Measurements from ENCODE around the gene HIVEP1. TPM values are rescaled to one million over a fixed set of nuclear protein-coding genes. Genes with fewer than 3 reads are reported as not detected.

Gene HIVEP1
- total and polyA plus RNA-seq, 3 donors from 2014 or later = 15.5 to 53.3 (median 44.1) TPM

DNA sequence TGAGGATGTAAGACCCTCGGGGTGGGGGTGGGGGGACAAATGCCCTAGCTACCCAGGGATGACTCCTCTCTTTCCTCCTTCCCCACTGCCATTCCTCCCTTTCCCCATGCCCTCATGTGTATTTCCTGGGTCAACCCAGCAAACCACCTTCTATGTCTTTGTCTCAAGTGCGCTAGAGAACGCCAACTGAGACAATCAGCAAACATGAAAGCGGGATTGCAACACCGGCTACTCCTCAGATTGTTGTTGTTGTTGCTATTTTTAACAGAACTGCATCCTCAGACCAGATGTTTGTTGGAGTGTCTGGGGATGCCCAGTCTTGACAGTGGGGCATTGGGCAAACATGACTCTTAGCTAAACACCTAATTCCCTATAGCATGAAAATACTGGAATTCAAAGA, 39.3 kb upstream of the HIVEP1 start:
- DNase-seq = no peak
- Histone ChIP-seq H3K4me3 (no peak overlapping the region), H3K27ac (no peak overlapping the region), H3K27me3 (no peaks in the 10 kb centered on the region), H3K36me3 (ENCODE audit: low read depth, missing control alignments) (no peaks in the 10 kb centered on the region), H3K4me1 (peaks cover 4% of the 10 kb centered on the region), H3K9me3 (no peaks in the 10 kb centered on the region)
- 91 to 96% methylated on average over 4 to 5 of the region's 5 CpGs for WGBS, 2 donors
- intact Hi-C loops (cut with DNase I; ENCODE audit: low total_unique reads) = no loop called here
- TF ChIP-seq, protein P1, sequence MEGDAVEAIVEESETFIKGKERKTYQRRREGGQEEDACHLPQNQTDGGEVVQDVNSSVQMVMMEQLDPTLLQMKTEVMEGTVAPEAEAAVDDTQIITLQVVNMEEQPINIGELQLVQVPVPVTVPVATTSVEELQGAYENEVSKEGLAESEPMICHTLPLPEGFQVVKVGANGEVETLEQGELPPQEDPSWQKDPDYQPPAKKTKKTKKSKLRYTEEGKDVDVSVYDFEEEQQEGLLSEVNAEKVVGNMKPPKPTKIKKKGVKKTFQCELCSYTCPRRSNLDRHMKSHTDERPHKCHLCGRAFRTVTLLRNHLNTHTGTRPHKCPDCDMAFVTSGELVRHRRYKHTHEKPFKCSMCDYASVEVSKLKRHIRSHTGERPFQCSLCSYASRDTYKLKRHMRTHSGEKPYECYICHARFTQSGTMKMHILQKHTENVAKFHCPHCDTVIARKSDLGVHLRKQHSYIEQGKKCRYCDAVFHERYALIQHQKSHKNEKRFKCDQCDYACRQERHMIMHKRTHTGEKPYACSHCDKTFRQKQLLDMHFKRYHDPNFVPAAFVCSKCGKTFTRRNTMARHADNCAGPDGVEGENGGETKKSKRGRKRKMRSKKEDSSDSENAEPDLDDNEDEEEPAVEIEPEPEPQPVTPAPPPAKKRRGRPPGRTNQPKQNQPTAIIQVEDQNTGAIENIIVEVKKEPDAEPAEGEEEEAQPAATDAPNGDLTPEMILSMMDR (IDR thresholded peaks at IDR 0.05) = no peak
- TF ChIP-seq POLR2A (IDR thresholded peaks at IDR 0.05) = no peak

DNA sequence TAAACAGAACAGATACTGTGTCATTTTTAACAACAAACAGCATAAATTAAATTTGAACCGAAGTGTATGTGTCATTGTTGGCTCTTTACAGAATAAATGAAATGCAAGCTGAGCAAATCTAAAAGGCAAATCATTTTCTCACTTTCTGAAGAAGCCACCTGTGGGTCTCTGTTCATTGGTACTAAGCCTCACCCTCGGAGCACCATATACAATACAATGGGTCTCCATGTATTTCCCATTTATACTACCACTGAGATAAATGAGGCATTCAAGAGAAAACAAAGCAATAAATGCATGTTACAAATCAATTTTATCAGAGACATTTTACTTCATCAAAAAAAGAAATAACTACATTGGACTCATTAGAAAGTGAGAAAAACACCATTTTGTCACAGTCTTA, 38.9 kb upstream of the HIVEP1 start:
- H3K4me3 ChIP-seq = no peak overlapping the region
- 87 to 88% methylated on average over 2 of the region's 2 CpGs for WGBS, 2 donors
- H3K36me3 ChIP-seq (ENCODE audit: low read depth, missing control alignments) = no peaks in the 10 kb centered on the region
- intact Hi-C loops (cut with DNase I; ENCODE audit: low total_unique reads) = no loop called here
- peaks cover 1% of the 10 kb centered on the region for H3K4me1 ChIP-seq
- TF ChIP-seq, protein P1 (IDR thresholded peaks at IDR 0.05) = no peak
- TF ChIP-seq POLR2A (IDR thresholded peaks at IDR 0.05) = no peak
- H3K27ac ChIP-seq = no peak overlapping the region
- no peaks in the 10 kb centered on the region for H3K9me3 ChIP-seq
- no peak for DNase-seq
- H3K27me3 ChIP-seq = no peaks in the 10 kb centered on the region

DNA sequence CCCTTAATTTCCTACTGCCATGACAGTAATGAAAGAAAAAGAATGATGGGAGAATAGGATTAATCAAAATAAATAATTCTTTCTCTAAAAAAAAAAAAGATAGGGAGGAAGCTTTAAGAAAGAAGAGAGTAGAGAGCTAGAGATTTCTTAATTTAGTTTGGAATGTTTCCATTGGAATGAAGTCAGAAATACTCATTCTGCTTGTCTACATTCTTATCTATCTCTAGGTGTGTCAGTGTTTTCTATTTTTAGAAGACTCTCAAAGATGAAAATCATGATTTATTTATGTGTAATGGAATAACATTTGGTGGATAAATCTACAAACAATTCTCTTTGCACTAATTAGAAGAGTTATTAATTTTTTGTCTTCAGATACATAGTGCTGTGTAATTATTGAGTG, 38.0 kb upstream of the HIVEP1 start:
- H3K4me3 ChIP-seq = no peak overlapping the region
- intact Hi-C loops (cut with DNase I; ENCODE audit: low total_unique reads) = no loop called here
- no peak for DNase-seq
- H3K9me3 ChIP-seq = no peaks in the 10 kb centered on the region
- H3K4me1 ChIP-seq = no peaks in the 10 kb centered on the region
- TF ChIP-seq POLR2A (IDR thresholded peaks at IDR 0.05) = no peak
- TF ChIP-seq, protein P1 (IDR thresholded peaks at IDR 0.05) = no peak
- no peaks in the 10 kb centered on the region for H3K36me3 ChIP-seq (ENCODE audit: low read depth, missing control alignments)
- no peaks in the 10 kb centered on the region for H3K27me3 ChIP-seq
- no peak overlapping the region for H3K27ac ChIP-seq

DNA sequence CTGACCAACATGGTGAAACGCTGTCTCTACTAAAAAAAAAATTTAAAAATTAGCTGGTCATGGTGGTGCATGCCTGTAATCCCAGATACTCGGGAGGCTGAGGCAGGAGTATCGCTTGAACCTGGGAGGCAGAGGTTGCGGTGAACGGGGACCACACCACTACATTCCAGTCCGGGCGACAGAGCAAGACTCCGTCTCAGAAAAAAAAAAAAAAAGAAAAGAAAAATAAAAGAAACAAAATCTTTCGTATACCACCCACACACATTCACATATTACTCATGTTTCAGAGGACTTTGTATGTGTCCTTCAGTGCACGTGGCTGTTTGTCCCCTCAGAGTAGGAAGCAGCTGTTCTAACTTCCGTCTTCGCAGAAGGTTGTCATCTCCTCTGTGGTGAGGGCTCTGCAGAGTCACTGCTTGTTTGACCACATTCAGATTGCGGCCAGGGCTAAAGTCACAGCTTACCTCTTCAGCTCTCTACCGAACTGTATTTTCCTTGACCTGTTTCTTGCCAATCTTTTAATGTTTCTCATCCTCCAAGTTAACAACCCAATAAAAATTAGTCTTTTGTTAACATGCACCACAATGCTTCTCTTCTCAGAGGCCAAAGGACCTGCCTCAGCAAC, 36.6 kb upstream of the HIVEP1 start:
- no peak overlapping the region for H3K27ac ChIP-seq
- H3K9me3 ChIP-seq = no peaks in the 10 kb centered on the region
- H3K4me1 ChIP-seq = no peaks in the 10 kb centered on the region
- WGBS, 2 donors = 88 to 95% methylated on average over 14 of the region's 14 CpGs
- H3K36me3 ChIP-seq (ENCODE audit: low read depth, missing control alignments) = no peaks in the 10 kb centered on the region
- H3K4me3 ChIP-seq = no peak overlapping the region
- peak; percentile 27 for DNase-seq
- TF ChIP-seq, protein P1 (IDR thresholded peaks at IDR 0.05) = no peak
- TF ChIP-seq POLR2A (IDR thresholded peaks at IDR 0.05) = no peak
- intact Hi-C loops (cut with DNase I; ENCODE audit: low total_unique reads) = no loop called here
- no peaks in the 10 kb centered on the region for H3K27me3 ChIP-seq

DNA sequence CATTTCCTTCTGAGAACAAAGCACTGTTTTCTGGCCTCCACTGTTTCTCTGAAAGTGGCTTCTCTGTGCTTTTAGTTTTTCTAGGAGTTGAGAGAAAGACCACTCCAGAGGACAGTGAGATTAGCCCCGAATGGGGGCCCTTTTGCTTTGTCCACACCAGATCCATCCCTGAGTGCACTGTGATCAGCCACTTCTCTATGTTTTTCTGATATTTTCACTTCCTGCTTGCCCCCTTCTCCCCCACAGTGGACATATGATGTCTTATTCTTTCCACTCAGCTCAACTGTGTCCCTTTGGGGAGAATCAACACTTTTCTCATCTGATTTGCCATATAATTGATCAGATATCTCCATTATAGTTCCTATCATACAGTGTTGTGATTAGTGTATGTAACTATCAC, 35.6 kb upstream of the HIVEP1 start:
- TF ChIP-seq, protein P1 (IDR thresholded peaks at IDR 0.05) = no peak
- TF ChIP-seq POLR2A (IDR thresholded peaks at IDR 0.05) = no peak
- Histone ChIP-seq H3K4me3 (no peak overlapping the region), H3K36me3 (ENCODE audit: low read depth, missing control alignments) (no peaks in the 10 kb centered on the region), H3K27ac (no peak overlapping the region), H3K9me3 (no peaks in the 10 kb centered on the region), H3K27me3 (no peaks in the 10 kb centered on the region), H3K4me1 (no peaks in the 10 kb centered on the region)
- intact Hi-C loops (cut with DNase I; ENCODE audit: low total_unique reads) = no loop called here
- DNase-seq = no peak
- WGBS, 2 donors = 84 to 90% methylated on average over 1 of the region's 1 CpG

Data from testis (tissue), 3 donors.